HG03571 (cell line): ENCODE data around the gene TRIM5.
"Not testable (repeated sequence)": the region's sequence is repeated elsewhere in the genome, so short reads cannot be mapped to it uniquely, and the experiment has no call there.

Experiments used
- ATAC-seq: cut with Tn5 transposase; IDR thresholded peaks from one replicate; pipeline ENCODE4 v1.9.1; 2021; ENCODE audit not compliant: unreplicated experiment

Gene TRIM5

DNA sequence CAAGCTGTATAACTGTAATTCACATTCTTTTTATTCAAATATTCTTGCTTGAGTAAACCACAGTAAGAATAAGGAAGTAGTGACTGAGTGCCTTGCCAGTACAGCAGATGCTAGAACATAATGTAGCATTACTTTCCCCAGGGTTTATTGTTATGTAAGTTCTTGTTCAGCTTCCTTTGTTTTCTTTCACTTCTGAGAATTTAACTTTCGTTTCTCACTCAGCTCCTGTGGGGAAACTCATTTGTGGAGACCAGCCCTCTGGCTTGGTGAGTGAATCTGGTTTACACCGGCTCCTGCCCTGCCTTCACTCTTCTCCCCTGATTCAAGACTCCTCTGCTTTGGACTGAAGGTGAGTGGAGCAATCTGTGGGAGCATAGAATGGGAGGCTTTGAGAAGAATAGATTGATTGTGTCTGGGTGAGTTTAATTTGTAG is 4.7 kb upstream of the TRIM5 start, which contains the start of gene TRIM22:
Gene TRIM22 (plus strand): TSS at position 240 of the 433 bp plus-strand sequence. CDS start 6,443 bp downstream, outside the sequence.
- peak; percentile 75 for ATAC-seq

- no peak for ATAC-seq
These were observed 3.6 kb upstream of the TRIM5 start for GRCh38 chr11:5688482-5688881.

DNA sequence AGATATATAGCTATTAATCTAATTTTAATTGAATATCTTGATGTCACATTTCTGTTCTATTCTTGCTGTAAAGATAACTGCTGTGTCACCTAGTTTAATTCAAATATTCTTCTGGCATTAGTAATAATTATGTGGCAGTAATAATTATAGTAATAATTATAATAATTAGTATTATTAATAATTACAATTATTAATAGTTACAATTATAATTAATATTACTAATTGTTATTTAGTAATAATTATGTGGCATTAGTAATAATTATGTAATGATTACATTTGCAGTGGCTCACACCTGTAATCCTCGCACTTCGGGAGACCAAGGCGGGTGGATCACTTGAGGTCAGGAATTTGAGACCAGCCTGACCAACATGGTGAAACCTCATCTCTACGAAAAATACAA is 1.6 kb upstream of the TRIM5 start:
- no peak for ATAC-seq

DNA sequence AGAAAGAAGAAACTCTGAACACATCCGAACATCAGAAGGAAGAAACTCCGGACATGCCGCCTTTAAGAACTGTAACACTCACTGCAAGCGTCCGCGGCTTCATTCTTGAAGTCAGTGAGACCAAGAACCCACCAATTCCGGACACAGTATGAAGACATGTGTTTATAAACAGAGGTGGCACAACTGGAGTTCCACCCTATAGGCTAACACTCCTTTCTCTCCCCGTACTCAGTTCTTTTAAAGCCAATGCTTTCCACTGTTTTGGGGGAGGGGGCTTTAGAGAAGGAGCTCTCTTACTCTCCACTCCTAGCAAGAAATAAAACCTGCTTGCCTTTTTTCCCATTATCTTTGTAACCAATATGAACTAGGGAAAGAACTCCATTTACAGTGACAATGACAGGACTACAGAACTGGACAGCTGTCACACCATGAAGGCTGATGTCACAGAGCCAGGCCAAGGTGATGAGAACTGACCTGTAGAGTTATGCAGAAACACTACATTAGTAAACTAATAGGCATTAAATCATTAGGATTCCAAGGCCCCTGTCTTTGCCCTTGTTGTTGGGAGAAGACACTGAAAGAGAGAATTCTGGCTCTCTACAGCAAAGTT is 733 bp downstream of the TRIM5 start:
- no peak for ATAC-seq

- not testable (repeated sequence) for ATAC-seq
These were observed 1.3 kb downstream of the TRIM5 start for GRCh38 chr11:5683620-5684019.

- ATAC-seq, result not testable (repeated sequence)
These were observed 1.9 kb downstream of the TRIM5 start for GRCh38 chr11:5682890-5683441.

DNA sequence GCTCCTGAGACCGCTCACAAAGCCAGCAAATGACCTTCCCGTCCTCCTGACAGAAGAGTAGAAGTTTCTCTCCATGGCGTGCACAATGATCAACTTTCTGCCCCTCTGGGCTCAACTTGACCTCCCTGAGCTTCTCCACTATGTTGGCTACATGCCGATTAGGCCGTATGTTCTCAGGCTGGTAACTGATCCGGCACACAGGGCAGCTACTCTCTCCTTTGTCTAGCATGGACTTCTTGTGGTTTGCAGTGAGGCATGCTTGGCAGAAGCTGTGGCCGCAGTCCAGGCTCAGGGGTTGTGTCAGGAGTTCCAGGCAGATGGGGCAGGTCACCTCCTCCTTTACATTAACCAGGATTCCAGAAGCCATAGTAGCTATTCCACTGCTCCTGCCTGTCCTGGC is 5.1 kb downstream of the TRIM5 start:
- no peak for ATAC-seq

DNA sequence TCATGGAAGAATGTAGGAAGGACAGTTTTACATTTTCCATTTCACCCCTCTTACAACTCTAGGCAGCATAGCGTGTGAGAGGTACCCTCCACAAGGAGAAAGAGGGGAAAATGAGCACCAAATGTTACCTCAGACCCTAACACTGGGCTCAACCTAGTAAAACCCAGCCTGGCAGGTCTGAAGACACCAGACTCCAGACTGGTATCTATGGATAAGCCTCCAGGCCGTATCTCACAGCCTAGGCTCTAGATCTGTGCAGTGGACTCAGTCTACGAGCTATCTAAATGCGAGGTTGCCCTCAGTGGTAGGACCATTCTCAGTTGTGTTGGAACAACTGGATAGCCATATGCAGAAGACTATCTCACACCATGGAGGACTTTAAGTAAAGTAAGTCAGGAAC is 10.5 kb downstream of the TRIM5 start:
- ATAC-seq, result no peak

- no peak for ATAC-seq
These were observed 13.0 kb downstream of the TRIM5 start for GRCh38 chr11:5671831-5672230.

DNA sequence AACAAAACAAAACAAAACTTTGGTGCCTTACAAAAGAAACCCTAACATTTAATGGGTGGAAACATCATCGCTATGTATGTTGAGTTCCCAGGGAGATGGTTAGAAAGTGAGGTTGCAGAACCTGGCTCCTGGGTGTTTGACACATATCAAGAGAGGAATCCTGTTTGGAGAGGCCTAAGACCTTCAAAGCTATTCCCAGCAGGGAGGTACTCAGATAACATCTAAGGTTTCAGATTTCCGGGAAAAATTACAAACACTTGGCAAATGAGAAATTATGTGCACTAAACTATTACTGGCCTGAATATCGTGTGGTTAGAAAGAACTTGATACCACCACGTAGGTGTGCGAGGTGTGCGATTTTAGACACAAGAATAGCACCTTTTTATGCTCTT is 18.5 kb downstream of the TRIM5 start:
- no peak for ATAC-seq

GRCh38 chr11:5665746-5666401 is 19.0 kb downstream of the TRIM5 start:
- ATAC-seq, result no peak

DNA sequence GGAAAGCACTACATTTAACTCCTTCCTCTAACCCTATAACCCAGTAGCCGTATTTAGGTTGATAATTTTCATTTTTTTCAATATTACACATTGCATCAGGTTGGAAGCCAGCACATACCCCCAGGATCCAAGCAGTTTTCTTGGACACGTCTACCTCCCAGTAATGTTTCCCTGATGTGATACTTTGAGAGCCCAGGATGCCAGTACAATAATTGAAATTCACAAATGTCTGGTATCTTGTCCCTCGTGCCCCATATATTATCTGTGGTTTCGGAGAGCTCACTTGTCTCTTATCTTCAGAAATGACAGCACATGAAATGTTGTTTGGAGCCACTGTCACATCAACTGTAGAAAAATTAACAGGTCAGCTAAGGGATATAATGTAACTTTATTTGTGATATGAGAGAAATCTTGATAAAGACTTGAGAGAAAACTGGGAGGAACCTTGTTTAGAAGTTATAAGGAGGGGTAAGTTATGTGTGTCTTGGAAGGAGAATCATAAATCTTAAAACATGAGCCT is 19.8 kb downstream of the TRIM5 start:
- ATAC-seq, result no peak

DNA sequence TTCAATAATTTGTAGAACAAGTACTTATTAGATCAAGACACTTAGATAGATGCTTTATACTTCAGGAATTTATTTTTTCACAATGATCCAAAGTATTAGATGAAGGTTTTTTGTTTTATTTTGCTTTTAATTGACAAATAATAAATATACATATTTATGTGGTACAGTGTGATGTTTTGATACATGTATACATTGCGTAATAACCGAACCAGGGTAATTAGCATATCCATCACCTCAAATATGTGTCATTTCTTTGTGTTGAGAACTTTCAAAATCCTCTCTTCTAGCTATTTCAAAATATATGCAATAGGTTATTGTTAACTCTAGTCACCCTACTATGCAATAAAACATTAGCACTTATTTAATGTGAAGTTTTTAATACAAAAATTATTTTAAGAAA is 21.4 kb downstream of the TRIM5 start:
- no peak for ATAC-seq

DNA sequence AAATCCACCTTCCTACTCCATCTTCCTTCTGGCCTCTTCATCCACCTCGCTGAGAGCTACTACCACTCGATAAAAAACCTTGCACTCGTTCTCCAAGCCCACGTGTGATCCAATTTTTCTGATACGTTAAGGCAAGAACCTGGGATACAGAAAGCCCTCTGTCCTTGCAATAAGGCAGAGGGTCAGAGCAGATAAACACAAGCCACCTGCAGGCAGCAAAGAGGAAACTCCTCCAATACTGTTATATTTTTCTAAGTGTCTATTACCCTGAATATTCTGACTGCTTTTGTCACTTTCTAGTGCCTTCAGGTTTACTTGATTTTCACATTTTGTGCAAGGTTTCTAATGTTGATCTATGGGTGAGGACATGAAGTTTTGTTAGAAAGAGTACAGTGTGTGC is 26.6 kb downstream of the TRIM5 start:
- ATAC-seq, result no peak

DNA sequence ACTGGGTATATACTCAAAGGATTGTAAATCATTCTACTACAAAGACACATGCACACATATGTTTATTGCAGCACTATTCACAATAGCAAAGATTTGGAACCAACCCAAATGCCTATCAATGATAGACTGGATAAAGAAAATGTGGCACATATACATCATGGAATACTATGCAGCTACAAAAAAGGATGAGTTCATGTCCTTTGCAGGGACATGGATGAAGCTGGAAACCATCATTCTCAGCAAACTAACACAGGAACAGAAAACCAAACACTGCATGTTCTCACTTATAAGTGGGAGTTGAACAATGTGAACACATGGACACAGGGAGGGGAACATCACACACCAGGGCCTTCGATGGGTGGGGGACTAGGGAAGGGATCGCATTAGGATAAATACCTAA is 27.9 kb downstream of the TRIM5 start:
- ATAC-seq, result not testable (repeated sequence)

GRCh38 chr11:5655474-5655873 is 29.4 kb downstream of the TRIM5 start:
- no peak for ATAC-seq

DNA sequence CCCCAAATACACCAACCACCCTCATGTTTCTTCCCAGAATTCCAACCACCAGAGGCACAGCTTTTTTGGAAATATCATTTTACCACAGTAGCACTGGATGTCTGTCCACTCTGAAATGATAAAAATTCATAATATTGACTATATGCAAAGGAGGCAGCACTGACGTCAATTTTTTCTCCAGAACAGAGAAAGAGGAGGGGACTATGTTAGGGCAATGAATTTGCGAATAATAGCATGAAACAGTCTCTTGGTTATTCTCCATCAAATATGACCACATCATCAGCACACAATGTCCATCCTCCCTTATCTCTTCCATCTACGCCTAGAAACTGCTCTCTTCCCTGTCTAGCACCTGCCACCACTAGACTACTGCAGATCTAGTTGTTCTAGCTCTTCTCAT is 38.7 kb downstream of the TRIM5 start:
- no peak for ATAC-seq

GRCh38 chr11:5643585-5643984 is 41.3 kb downstream of the TRIM5 start:
- ATAC-seq, result no peak

- no peak for ATAC-seq
These were observed 44.9 kb downstream of the TRIM5 start for GRCh38 chr11:5639953-5640352.

- ATAC-seq, result peak; percentile 96
These were observed 52.8 kb downstream of the TRIM5 start for GRCh38 chr11:5631969-5632635.

GRCh38 chr11:5631417-5631816 is 53.5 kb downstream of the TRIM5 start:
- ATAC-seq, result peak; percentile 22

DNA sequence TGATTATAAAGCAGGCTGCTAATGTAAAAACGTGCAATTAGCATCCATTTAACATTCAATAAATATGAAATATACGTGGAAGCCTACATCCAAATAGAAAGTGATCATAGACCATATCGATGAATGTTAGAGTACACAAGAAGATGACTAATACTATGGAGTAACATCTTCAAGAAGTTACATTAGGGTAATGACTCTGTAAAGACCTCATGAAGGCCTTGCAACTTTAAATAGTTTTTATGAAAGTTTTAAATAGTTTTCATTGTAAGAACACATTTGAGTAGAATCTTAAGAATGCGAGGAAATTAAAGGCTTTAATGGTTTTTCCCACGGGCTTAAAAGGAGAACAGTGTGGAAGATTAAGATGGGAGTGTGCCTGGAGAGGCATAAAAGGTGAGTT is 58.7 kb downstream of the TRIM5 start:
- ATAC-seq, result no peak
